ENCODE measurements around the gene ATP6V0C. TPM values are rescaled to one million over a fixed set of nuclear protein-coding genes. Genes with fewer than 3 reads are reported as not detected.

Gene ATP6V0C
- total RNA-seq, 8 experiments from 2014 or later, result 24.7 to 75.3 (median 47.4) TPM

DNA sequence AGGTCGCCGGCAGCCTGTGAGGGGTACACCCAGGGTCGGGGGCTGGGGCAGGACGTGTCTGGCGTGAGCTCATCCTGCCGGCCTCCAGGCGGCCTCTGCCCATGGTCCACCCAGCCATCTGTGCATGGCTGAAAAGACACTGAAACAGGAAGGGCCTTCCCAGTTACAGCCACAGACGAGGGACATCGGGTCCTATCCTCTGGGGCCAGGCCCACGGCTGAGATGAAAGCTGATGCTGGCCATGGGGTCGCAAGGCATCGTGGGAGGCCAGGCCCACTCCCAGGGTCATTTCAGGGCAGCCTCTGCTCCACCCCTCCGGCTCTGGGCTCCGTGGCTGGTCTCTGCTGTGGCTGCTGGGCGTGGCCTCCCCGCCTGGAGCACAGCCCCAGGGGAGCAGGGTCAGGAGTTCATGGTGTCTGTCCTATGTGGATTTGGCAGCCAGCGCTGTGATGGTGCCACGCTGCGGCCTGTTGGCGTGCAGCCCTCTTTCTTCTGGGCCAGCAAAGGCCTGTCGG is 16.6 kb upstream of the ATP6V0C start:
- ATAC-seq (replicated peaks in 6 of 8), result peak in 6 of 8 experiments; percentile 4 to 75 (median 44)
- Histone ChIP-seq H3K27ac (peak overlapping the region; percentile 61 to 85), H3K4me3 (no peak overlapping the region), H3K4me1 (replicated peaks in 1 of 2) (peaks cover 23 to 24% of the 10 kb centered on the region in 2 donors)
- in situ Hi-C loops (cut with MboI; ENCODE audit: low pct_unique_long_range_greater_than_20kb in 2 of 9, low sequenced_read_pairs in 9 of 9, unreplicated experiment in 9 of 9), result loop anchor here in 1 of 9 experiments (25.0 kb wide), 1 partner anchor 160 kb away; the partner anchor contains the start of gene ABCA3
- 0 to 78% (median 44%) methylated on average over 1 to 13 of the region's 21 CpGs; no CpG with 5 or more reads in 5 of the 10 experiments for WGBS, 10 experiments

DNA sequence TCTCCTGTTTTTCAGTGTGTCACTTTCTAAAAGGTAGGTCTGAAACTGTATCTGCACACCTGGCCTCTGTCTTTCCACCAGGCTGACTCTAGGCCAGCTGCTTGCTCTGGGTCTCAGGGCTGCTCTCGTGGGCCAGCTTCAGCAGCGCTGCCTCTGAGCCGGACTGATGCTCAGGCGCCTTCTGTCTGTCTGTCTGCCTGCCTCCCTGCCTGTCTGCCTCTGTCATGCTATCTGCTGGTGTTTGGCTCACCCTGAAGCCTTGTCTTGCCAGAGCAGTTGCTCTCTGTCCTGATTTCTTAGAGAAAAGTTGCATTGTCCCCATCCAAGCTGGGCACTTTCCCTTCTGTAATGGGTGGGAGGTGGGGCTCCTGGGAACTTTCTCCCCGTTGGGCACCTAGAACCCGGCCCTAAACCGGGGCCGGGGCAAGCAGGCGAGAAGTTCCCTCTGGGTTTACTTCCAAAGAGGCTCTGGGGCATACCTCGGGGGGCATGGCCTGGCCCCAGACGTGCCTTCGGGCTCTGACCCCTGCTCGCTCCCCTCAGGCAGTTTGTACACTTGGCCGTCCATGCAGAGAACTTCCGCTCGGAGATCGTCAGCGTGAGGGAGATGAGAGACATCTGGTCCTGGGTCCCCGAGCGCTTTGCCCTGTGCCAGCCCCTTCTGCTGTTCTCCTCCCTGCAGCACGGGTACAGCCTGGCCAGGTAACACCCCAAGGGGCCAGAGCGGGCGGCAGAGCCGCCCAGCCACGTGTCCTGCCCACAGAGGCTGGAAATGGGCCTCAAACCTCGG is 15.9 kb upstream of the ATP6V0C start:
- WGBS, 10 experiments, result 54 to 100% (median 75%) methylated on average over 1 to 4 of the region's 26 CpGs; no CpG with 5 or more reads in 5 of the 10 experiments
- peak overlapping the region; percentile 61 to 85 for H3K27ac ChIP-seq
- no peak overlapping the region for H3K4me3 ChIP-seq
- in situ Hi-C loops (cut with MboI; ENCODE audit: low pct_unique_long_range_greater_than_20kb in 2 of 9, low sequenced_read_pairs in 9 of 9, unreplicated experiment in 9 of 9), result loop anchor here in 1 of 9 experiments (25.0 kb wide), 1 partner anchor 161 kb away; the partner anchor contains the start of gene ABCA3
- H3K4me1 ChIP-seq (replicated peaks in 1 of 2), result peaks cover 24 to 29% of the 10 kb centered on the region in 2 donors
- peak in 2 of 8 experiments; percentile 4 to 8 for ATAC-seq (replicated peaks in 6 of 8)

DNA sequence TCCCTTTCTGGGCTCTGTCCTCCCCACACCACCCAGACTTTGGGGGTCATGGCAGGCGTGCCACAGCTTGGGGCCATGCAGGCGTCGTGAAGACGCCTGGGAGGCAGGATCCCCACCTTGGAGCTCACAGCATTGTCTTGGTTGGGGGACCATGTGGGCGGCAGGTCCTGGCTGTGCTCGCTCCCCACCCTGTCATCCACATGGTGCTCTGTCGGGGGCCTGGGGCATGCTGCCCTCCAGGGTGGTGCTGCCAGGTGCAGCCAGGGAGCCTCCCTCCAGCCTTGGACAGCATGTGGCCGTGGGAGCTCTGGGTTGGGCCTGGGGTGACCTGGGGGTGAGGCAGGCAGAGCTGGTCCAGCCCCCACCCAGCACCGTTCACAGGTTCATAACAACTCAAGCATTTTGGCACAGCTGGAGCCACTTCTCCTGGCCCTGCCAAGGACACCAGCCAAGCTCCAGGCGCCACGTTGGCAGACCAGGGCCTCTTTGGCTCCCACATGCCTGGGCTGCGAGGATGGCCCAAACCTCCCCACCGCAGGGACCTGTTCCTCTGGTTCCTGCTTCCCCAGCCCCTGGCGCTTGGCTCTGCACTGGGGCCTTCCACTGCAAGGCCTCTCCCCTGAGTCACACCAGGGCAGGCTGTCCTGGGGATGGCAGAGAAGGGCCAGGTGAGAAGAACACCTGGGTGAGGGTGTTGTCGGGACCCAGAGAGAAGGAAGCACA is 15.1 kb upstream of the ATP6V0C start:
- Histone ChIP-seq H3K4me1 (replicated peaks in 1 of 2) (peaks cover 24 to 30% of the 10 kb centered on the region in 2 donors), H3K4me3 (no peak overlapping the region), H3K27ac (no peak overlapping the region)
- in situ Hi-C loops (cut with MboI; ENCODE audit: low pct_unique_long_range_greater_than_20kb in 2 of 9, low sequenced_read_pairs in 9 of 9, unreplicated experiment in 9 of 9), result loop anchor here in 1 of 9 experiments (25.0 kb wide), 1 partner anchor 161 kb away; the partner anchor contains the start of gene ABCA3
- no peak for ATAC-seq (replicated peaks in 6 of 8)
- 60 to 100% (median 72%) methylated on average over 1 to 3 of the region's 15 CpGs; no CpG with 5 or more reads in 6 of the 10 experiments for WGBS, 10 experiments

DNA sequence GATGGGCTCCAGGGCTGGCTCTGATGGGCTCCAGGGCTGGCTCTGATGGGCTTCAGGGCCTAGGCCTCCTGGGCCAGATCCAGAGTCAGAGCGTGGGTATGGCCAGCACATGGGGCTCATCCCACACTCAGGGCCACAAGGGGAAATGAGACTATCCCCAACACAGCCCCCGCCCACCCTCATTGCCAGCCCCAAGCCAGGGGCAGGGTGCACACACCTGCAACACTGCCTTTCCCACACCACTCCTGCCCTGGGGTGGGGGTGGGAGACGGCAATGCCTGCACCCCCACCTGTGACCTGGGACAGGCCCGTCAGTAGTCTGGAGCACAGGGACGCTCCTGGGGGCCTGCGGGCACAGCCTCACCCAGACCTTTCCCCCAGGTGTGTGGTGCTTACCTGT is 14.3 kb upstream of the ATP6V0C start:
- in situ Hi-C loops (cut with MboI; ENCODE audit: low pct_unique_long_range_greater_than_20kb in 2 of 9, low sequenced_read_pairs in 9 of 9, unreplicated experiment in 9 of 9), result loop anchor here in 1 of 9 experiments (25.0 kb wide), 1 partner anchor 162 kb away; the partner anchor contains the start of gene ABCA3
- WGBS, 10 experiments, result no CpG with 5 or more reads among the region's 6 CpGs
- no peak overlapping the region for H3K27ac ChIP-seq

DNA sequence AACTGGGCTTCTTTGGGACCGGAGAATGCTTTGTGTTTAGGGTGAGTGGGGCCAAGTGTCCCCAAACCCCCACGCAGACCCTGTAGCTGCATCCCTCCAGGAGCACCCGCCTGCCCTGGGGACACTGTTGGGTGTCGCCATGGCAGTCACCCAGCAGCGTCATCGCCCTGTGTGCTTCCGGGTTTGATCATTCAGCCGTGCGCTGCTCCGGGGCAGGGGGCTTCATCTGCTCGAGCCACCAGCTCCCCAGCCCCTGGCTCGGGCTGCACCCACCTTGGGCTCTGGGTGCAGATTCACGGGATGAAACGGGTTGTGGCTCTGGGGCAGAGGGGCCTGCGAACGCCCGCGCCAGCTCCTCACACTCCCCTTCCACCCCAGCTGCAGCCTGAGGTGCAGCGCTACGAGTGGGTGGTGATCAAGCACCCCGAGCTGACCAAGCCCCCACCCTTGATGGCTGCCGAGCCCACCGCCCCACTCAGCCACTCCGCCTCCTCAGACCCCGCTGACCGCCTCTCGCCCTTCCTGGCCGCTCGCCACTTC is 13.8 kb upstream of the ATP6V0C start:
- in situ Hi-C loops (cut with MboI; ENCODE audit: low pct_unique_long_range_greater_than_20kb in 2 of 9, low sequenced_read_pairs in 9 of 9, unreplicated experiment in 9 of 9), result loop anchor here in 1 of 9 experiments (25.0 kb wide), 1 partner anchor 163 kb away; the partner anchor contains the start of gene ABCA3
- Histone ChIP-seq H3K4me1 (replicated peaks in 1 of 2) (peaks cover 24 to 30% of the 10 kb centered on the region in 2 donors), H3K4me3 (no peak overlapping the region), H3K27ac (no peak overlapping the region)
- no CpG with 5 or more reads among the region's 29 CpGs for WGBS, 10 experiments
- no peak for ATAC-seq (replicated peaks in 6 of 8)

More for the DNA sequence above, 14.3 kb upstream of the ATP6V0C start:
- ATAC-seq (replicated peaks in 6 of 8), result no peak
- no peak overlapping the region for H3K4me3 ChIP-seq
- H3K4me1 ChIP-seq (replicated peaks in 1 of 2), result peaks cover 24 to 30% of the 10 kb centered on the region in 2 donors

DNA sequence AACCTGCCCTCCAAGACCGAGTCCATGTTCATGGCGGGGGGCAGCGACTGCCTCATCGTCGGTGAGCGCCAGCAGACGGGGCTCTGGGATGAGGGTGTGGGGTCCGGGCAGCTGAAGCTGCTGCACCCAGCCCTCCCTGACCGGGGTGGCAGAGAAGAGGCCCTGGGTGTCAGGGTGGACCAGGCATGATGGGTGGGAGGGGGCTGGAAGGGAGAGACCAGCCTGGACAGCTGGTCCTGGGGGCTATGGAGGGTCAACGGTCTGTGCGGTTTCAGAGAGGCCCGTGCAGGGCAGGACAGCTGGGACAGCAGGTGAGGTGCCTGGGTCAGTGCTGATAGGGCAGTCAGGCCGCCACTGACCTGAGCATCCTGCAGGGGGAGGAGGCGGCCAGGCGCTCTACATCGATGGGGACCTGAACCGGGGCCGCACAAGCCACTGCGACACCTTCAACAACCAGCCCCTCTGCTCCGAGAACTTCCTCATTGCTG is 13.3 kb upstream of the ATP6V0C start:
- Histone ChIP-seq H3K27ac (peak overlapping the region in 1 of 2 donors; percentile 69), H3K4me3 (no peak overlapping the region), H3K4me1 (replicated peaks in 1 of 2) (peaks cover 24 to 30% of the 10 kb centered on the region in 2 donors)
- WGBS, 10 experiments, result 100% methylated on average over 1 to 3 of the region's 20 CpGs; no CpG with 5 or more reads in 8 of the 10 experiments
- in situ Hi-C loops (cut with MboI; ENCODE audit: low pct_unique_long_range_greater_than_20kb in 2 of 9, low sequenced_read_pairs in 9 of 9, unreplicated experiment in 9 of 9), result no loop called here
- ATAC-seq (replicated peaks in 6 of 8), result no peak

DNA sequence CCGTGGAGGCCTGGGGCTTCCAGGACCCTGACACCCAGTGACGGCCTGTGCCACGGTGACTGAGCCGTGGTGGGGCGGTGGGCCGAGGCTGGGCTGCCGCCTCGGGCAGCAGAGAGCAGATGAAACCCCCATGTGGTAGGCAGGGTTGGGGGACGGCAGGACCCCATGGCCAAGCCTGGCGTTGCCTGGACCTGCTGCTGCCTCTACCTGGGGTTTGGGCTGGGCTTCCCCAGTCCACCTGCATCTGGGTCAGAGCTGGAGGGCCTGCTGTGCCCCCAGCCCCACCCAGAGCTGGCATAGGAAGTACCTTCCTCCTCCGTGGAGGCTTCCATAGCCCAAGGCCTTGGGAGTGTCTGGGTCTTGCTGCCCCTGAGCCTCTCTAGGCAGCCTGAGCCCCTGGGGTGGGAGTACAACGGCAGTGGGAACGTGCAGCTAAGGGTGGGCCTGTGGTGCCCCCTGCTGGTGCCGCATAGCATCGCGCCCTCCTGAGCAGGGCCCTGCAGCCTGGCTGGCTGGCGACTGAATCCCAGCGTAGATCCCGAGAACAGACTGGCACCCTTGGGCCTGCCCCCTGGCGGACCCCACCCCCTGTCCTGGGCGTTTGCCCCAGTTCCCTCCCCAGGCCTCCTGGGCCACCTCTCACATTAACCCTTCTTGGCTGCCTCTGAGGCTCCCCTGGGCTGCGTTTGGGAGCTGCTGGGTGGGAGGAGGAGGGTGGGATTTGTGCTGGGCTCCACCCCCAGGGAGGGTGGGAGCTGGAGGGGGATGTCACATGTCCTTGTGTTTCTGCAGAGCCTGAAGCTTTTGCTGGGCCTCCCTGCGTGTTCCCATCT is 12.6 kb upstream of the ATP6V0C start:
- 0 to 33% methylated on average over 1 to 2 of the region's 23 CpGs; no CpG with 5 or more reads in 8 of the 10 experiments for WGBS, 10 experiments
- Histone ChIP-seq H3K27ac (peak overlapping the region; percentile 63 to 69), H3K4me1 (replicated peaks in 1 of 2) (peaks cover 24 to 30% of the 10 kb centered on the region in 2 donors), H3K4me3 (peak overlapping the region; percentile 23 to 38 (median 28))
- in situ Hi-C loops (cut with MboI; ENCODE audit: low pct_unique_long_range_greater_than_20kb in 2 of 9, low sequenced_read_pairs in 9 of 9, unreplicated experiment in 9 of 9), result no loop called here
- peak; percentile 74 to 98 (median 88) for ATAC-seq (replicated peaks in 6 of 8)

DNA sequence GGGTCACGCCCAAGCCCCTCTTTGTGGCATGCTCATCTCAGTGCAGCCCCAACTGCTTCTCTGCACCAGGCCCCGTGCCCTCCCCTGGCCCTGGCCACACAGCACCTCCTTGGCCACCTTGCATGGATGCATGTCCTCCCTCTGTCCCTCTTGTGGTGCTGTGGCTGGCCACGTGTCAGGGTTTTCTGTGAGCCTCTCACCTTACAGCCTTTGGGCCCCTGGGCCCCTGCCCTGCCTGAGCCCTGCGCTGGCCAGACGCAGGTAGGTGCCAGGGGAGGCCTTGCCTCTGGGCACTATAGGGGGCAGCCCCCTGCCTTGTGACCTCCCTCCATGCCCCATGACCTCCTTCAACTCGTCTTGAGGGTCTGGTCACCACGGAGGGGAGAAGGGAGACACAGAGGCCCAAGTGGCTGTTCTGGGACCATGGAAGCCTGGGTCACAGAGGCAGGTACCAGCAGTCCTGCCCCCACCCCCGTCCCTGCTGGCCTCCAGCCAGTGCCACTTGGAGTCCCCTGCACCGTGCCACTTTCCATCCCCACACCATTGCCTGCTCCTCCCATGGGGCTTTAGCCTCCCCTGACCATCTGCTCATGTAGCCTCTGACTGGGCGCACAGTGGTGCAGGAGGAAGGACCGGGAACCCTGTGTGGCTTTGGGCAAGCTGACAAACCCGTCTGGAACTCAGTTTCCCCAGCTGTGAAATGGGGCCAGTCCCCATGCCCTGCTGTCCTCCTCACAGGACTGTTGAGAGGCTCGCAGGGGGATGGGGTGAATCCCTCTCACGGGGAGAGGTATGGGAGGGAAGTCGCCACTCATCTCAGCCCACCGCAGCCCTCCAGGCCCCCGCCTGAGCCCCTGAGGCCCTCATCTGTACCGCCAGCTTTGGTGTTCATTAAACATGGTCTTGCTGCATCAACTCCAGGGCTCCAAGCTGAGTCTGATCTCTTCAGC is 11.5 kb upstream of the ATP6V0C start:
- H3K4me1 ChIP-seq (replicated peaks in 1 of 2), result peaks cover 17 to 21% of the 10 kb centered on the region in 2 donors
- H3K4me3 ChIP-seq, result peak overlapping the region in 1 of 5 donors; percentile 33
- WGBS, 10 experiments, result 60 to 100% (median 74%) methylated on average over 1 to 4 of the region's 18 CpGs; no CpG with 5 or more reads in 5 of the 10 experiments
- peak in 2 of 8 experiments; percentile 0 for ATAC-seq (replicated peaks in 6 of 8)
- in situ Hi-C loops (cut with MboI; ENCODE audit: low pct_unique_long_range_greater_than_20kb in 2 of 9, low sequenced_read_pairs in 9 of 9, unreplicated experiment in 9 of 9), result no loop called here
- H3K27ac ChIP-seq, result peak overlapping the region; percentile 63 to 69

DNA sequence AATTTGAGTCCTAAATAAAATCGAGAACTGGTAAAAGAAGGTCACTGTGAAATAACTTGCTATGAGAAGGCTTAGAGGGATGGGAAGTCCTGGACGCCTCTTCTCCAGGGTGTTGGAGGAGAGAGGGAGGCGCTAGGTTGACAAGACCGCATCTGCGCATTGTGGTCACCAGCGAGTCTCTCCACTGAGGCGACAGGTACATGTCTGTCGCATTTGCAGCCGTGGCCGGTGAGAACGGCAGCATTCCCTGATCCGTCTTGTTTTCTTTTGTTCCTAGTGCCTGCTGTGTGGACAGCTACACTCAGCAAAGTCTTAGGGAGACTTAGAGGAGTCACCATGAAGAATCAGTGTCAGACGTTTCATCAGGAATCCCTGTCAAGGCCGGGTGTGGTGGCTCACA is 8.1 kb upstream of the ATP6V0C start:
- Histone ChIP-seq H3K27ac (no peak overlapping the region), H3K4me3 (no peak overlapping the region), H3K4me1 (replicated peaks in 1 of 2) (peaks cover 10 to 15% of the 10 kb centered on the region in 2 donors)
- in situ Hi-C loops (cut with MboI; ENCODE audit: low pct_unique_long_range_greater_than_20kb in 2 of 9, low sequenced_read_pairs in 9 of 9, unreplicated experiment in 9 of 9), result no loop called here
- 73 to 100% (median 82%) methylated on average over 1 to 14 of the region's 14 CpGs; no CpG with 5 or more reads in 1 of the 10 experiments for WGBS, 10 experiments
- ATAC-seq (replicated peaks in 6 of 8), result no peak

DNA sequence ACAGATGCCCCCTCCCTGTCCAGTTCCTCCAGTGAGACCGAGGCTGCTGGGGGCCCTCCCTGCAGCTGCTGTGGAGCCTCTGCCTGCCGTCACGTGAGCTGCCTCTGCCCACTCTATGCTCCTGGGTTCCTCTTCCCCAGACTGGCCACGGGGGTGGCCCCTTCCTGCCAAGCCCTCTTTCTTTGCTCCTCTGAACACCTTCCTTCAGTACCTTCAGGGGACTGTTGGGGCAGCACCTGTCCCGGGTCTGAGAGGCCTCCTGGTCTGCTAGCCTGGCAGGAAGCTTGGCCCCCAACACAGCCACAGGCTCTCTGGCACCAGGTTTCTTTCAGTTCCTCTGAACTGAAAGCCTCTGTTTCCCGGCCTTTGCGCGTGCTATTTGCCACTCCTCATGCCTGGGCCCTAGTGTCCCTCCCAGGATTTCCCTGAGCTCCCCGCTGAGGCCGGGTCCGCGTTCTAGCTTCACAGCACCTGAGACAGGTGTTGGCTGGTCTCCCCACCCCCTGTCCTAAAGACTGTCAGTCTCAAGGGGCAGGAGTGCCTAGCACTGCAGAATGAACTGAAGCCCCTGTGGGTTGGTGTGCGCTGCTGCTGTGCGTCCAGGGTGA is 6.6 kb upstream of the ATP6V0C start:
- ATAC-seq (replicated peaks in 6 of 8), result no peak
- in situ Hi-C loops (cut with MboI; ENCODE audit: low pct_unique_long_range_greater_than_20kb in 2 of 9, low sequenced_read_pairs in 9 of 9, unreplicated experiment in 9 of 9), result no loop called here
- WGBS, 10 experiments, result 53 to 94% (median 75%) methylated on average over 3 to 4 of the region's 14 CpGs; no CpG with 5 or more reads in 7 of the 10 experiments
- Histone ChIP-seq H3K4me1 (replicated peaks in 1 of 2) (peaks cover 9 to 14% of the 10 kb centered on the region in 2 donors), H3K4me3 (no peak overlapping the region), H3K27ac (no peak overlapping the region)

Data from motor neuron (in vitro differentiated cells).